ENCODE results near the gene IL1RAPL1.
"Not testable (repeated sequence)": the region's sequence is repeated elsewhere in the genome, so short reads cannot be mapped to it uniquely, and the experiment has no call there.

The IL1RAPL1 gene

GRCh38 chrX:28638775-28639174 is 51.5 kb downstream of the IL1RAPL1 start:
- DNase-seq: no peak

GRCh38 chrX:28639451-28639850 is 52.2 kb downstream of the IL1RAPL1 start:
- DNase-seq: no peak

DNA sequence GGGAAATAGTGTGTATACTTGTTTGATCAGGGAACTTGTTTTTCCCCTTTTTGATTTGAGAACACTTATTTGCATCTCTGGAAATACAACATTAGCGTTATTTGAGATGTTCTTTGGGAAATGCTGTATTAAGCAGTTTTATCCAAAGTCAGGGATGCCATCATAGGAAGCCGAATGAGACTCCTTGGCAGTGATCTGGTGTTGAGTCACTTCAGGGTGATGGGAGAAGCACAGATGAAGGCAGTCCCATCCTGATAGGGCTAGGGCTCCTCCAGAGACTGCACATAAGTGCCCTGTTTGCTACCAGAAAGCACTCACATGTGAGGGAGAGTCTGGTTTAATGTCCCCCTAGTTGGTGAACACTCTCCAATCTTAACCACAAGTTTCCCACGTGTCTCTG is 62.3 kb downstream of the IL1RAPL1 start:
- no peak for DNase-seq

DNA sequence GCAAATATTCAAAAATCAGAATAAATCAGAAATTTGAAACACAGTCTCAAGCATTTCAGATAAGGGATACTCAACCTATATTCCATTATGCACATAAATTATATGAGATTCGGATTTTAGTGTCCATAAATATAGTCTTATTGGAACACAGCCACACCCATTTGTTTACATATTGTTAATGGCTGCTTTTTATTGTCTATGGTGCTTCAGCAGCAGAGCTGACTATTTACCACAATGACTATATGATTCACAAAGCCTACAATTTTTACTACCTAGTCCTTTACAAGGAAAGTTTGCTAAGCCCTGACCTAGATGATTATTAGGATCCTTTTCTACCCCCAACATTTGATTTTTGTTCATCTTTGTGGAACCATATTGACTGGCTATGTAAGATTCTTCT is 63.9 kb downstream of the IL1RAPL1 start:
- no peak for DNase-seq

DNA sequence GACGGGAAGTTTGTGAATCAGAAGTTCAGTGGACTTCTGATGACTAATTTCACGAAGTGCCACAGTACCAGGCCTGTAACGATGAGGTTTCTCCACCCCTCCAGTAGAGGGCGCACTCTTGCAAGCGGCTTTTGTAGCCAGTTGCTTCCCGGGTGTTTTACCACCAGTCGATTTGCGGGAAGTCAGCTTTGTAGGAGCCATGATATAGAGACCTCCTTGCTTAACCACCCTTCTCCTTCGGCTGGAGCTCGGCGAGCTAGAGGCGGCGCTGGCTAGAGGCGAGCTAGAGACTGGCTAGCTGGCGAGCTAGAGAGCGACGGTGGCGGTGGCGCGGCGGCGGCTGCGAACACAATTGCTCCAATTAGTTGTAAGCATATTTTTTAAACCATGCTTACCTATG is 72.0 kb downstream of the IL1RAPL1 start:
- no peak for DNase-seq

DNA sequence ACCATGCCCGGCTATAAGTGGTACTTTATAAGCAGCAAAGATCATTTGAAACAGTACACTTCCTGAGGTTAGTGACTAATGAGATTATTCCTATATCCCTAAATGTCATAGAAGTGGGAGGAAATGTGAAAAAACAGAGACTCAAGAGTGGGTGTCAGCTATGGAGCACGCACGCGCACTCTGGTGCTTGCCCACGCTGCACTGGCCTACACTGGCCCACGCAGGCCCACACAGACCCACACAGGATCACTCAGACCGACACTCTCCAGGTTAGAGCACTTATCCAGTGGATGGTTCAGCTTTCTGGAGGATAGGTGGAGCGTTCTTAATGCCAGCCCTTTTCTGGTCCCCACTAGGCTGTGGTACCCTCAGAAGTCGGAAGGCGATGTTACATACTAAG is 78.5 kb downstream of the IL1RAPL1 start:
- no peak for DNase-seq

GRCh38 chrX:28668303-28668702 is 81.1 kb downstream of the IL1RAPL1 start:
- DNase-seq: no peak

DNA sequence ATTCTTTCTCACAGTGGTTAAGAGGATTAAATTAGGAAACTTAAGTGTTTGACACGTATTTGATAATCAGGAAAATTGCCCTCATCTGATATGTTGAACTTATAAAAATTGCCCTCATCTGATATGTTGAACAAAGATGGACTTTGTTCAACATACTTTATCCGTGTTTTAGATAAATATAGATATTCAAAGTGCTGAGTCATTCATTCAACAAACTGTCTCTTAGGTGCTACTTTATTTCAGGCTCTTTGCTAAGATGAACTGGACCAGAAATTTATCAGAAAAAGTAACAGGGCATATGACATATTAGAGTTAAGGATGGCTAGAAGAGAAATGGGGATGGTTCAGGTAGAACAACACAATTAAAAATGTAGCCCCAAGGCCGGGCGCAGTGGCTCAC is 81.7 kb downstream of the IL1RAPL1 start:
- no peak for DNase-seq

DNA sequence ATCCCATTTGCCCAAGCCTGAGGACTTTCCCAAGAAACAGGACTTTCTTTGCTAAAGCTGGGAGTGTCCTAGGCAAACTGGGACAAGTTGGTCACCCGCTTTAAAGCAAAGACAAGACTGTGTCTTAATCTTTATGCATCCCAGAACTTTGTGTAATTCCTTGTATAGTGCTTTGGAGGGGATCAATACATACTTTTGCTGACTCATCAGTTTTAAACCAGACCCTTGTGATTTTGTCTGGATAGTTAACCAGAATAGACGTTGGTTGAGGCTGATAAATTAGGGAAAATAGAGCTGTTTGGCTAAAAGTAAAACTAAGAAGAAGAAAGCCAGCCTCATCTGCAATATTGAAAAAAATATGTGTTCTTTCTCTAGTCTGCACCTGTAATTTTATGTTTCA is 82.8 kb downstream of the IL1RAPL1 start:
- no peak for DNase-seq

- DNase-seq: no peak
These were observed 87.9 kb downstream of the IL1RAPL1 start for GRCh38 chrX:28675173-28675572.

DNA sequence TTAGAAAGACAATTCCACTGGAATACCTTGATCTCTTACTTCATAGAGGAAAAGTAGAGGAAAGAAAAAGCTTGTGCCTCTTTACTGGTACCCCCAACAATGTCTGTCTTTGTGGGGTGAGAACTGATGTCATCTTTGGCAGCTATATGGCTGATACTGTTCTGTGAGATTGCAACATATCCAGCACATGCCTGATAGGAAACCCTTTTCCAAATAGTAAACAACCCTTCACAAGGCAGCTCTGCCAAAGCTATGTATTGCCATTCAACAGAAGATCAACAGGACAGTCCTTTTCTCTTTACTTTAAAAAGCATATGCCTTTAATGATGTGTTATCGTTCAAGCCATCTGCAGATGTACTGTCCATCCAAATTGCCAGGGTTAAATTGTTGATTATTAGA is 105.9 kb downstream of the IL1RAPL1 start:
- no peak for DNase-seq

- DNase-seq: no peak
These were observed 110.5 kb downstream of the IL1RAPL1 start for GRCh38 chrX:28697732-28698131.

- DNase-seq: no peak
These were observed 114.0 kb downstream of the IL1RAPL1 start for GRCh38 chrX:28701222-28701621.

- DNase-seq: no peak
These were observed 119.7 kb downstream of the IL1RAPL1 start for GRCh38 chrX:28706964-28707363.

- no peak for DNase-seq
These were observed 122.2 kb downstream of the IL1RAPL1 start for GRCh38 chrX:28709421-28709820.

- DNase-seq: no peak
These were observed 130.6 kb downstream of the IL1RAPL1 start for GRCh38 chrX:28717864-28718263.

DNA sequence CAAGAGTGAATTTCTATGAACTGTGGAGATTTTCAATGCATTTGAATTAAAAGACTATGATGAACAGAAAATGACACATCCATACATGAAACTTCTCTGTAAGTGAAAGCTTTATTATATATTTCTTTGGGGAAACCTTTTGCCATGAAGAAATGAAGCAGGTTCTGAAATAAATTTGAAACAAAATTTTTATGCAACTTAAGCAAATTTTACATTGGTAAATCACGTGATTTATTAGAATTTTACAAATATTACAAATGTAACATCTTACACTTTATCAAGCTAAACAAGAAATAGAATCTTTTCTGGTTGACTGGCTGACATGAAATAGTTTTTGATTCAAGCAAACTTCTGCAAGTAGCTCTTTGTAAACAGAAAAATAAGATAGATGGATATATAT is 131.2 kb downstream of the IL1RAPL1 start:
- no peak for DNase-seq

- no peak for DNase-seq
These were observed 132.4 kb downstream of the IL1RAPL1 start for GRCh38 chrX:28719620-28720019.

DNA sequence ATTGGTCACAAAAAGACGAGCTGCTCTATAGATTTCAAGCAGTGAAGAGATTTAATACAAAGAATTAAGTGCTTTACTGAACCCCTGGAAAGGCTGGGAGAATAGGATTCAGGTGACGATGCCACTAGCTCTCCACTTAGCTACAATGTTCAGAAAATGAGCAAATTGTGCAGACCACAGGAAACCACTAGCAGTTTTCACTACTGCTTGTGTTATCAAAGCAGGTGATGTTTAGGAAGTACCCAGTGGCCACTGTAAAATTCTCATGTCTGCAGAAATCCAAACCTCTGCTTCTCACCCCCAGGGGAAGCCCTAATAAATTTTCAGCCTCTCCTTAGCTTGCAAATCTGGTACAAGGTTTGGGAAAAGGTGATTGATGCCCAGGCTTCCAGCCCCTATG is 165.1 kb downstream of the IL1RAPL1 start:
- DNase-seq: no peak

DNA sequence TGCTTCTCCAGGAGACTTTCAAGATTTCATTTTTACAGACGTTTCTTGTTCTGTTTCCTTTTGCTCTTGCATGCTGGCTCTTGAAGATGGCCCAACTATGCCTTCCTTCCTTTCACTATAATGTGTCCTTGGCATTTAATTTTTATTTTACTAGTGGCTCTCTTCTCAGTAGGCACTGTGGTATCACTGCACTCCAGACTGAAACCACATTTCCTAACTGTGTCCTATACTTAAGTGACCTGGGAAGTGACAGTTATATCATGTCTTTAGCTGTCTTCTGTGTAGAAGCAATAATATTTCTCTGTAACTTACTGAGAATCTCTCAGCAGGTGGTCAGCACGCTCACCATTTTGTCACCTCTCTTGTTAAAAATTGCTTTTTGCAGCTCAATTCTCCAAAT is 168.9 kb downstream of the IL1RAPL1 start:
- no peak for DNase-seq

DNA sequence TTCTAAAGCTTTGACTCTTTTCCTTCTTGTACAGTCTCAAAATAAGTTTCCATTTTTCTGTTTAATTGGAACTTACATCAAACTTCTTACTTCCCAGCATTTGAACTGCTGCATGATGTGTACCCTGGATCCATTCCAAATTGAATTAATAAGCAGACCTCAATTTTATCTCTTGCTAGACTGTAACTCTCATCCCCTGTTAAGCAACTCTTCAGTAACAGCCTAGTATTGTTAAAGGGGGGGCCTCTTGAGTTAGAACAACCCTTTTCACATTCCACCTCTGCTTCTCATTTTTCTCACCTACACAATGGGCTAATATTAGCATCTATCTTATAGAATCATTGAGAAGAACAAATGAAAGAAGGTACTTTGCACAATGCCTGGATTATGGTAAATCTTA is 169.4 kb downstream of the IL1RAPL1 start:
- no peak for DNase-seq

- DNase-seq: no peak
These were observed 170.0 kb downstream of the IL1RAPL1 start for GRCh38 chrX:28757290-28757689.

- DNase-seq: not testable (repeated sequence)
These were observed 179.3 kb downstream of the IL1RAPL1 start for GRCh38 chrX:28766561-28766960.

DNA sequence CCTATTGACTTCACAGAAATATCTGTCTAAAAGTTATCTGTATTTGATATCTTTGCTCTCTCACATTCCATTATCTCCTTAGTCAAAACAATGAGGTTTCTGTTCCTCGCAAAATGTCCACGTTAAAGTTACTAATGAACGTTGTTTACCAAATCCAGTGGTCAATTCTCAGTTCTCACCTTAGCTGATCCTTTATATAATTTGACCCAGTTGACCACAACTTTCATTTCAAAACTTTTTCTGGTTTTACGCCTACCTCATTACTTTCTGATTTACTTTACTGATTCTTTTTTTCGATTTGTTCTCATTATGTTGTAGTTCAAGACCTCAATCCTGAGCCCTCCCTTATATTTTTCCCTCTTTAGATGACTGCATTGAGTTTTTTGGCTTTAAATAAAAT is 186.6 kb downstream of the IL1RAPL1 start:
- DNase-seq: no peak

DNA sequence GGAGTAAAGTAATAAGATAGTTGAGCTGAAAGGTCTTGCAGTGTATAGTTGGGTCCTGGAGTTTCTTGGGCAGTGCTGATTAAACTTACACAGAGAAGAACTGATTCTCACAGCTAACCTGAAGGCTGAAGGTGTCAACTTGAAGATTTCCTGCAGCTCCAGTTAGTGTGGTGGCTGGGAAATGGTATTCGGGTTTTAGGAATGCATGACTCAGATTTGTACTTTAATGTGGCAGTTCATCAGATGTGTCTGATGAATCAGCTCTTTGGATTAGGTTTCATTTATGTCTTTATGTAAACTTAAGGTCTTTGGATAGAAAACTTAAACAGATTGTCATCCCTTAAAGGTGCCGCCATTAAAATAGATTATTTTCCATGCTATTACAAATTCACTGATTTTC is 200.0 kb downstream of the IL1RAPL1 start:
- no peak for DNase-seq

DNA sequence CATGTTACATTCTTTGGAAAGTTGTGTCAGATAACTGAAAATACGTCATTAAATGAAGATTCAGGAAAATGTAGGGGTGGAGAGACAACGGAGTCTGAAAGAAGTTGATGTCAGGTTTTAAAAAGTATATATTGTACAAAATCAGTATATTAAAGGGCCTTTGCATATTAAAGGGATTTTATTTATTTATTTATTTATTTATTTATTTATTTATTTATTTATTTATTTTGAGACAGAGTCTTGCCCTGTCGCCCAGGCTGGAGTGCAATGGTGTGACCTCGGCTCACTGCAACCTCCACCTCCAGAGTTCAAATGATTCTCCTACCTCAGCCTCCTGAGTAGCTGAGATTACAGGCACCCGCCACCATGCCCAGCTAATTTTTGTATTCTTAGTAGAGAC is 213.4 kb downstream of the IL1RAPL1 start:
- not testable (repeated sequence) for DNase-seq

Data from NCI-H510A treated with DMSO at 0.1 percent for 48 hours (cell line).